GM12878 (cell line): ENCODE measurements around the gene NCKAP5. TPM values are rescaled to one million over a fixed set of nuclear protein-coding genes. Genes with fewer than 3 reads are reported as not detected.

Source experiments
- ASH2L ChIP-seq: fragments of 300-600, 200-600 bp; sonication (generic); IDR thresholded peaks from 2 replicates; pipeline ENCODE4 v1.6.1; 2017; ENCODE audit warnings: low read depth, mild to moderate bottlenecking, borderline replicate concordance
- BACH1 ChIP-seq: fragments of 450-650 bp; IDR thresholded peaks from 2 replicates; pipeline ENCODE4 v1.6.1; 2017; ENCODE audit warnings: mild to moderate bottlenecking, borderline replicate concordance
- FOXK2 ChIP-seq: fragments of 450-650 bp; IDR thresholded peaks from 2 replicates; pipeline ENCODE4 v1.6.1; 2017; ENCODE audit warnings: mild to moderate bottlenecking, moderate library complexity
- KDM1A ChIP-seq: fragments of 200-600 bp; sonication (generic); IDR thresholded peaks from 2 replicates; pipeline ENCODE4 v1.6.1; 2016; ENCODE audit warnings: borderline replicate concordance
- MEF2B ChIP-seq: fragments of 450-650 bp; IDR thresholded peaks from 2 replicates; pipeline ENCODE4 v1.6.1; 2018; ENCODE audit warnings: mild to moderate bottlenecking, moderate library complexity; ENCODE audit not compliant: partially characterized antibody, poor library complexity, severe bottlenecking
- MTA3 ChIP-seq: IDR thresholded peaks from 2 replicates; pipeline ENCODE4 v1.6.1; 2012; ENCODE audit warnings: low read length, inconsistent platforms, borderline replicate concordance
- PML ChIP-seq: IDR thresholded peaks from 2 replicates; pipeline ENCODE4 v1.6.1; 2012; ENCODE audit warnings: low read length, inconsistent platforms
- ZBED1 ChIP-seq: IDR thresholded peaks from 2 replicates; pipeline ENCODE4 v1.6.1; 2016; ENCODE audit warnings: borderline replicate concordance
- ZNF622 ChIP-seq: fragments of 450-650 bp; IDR thresholded peaks from 2 replicates; pipeline ENCODE4 v1.6.1; 2017; ENCODE audit warnings: mild to moderate bottlenecking, inconsistent platforms
- polyA plus RNA-seq, 11 experiments: library from polyadenylated mRNA; depleted of rRNA in 4 of 11; unstranded in 6 of 11; stranded (reverse) in 5 of 11; fragments of >200 nt; fragmentation: Nextera tagmentation in 4 of 11; fragmentation: Illumina TruSeq in 1 of 11; extraction: Ambion mirVana in 4 of 11; extraction: Trizol in 1 of 11; gene quantifications; 1 replicate in 1 of 11; 2 replicates in 10 of 11; pipeline versions ENCODE4 v1.2.1 to v1.2.3, GENCODE V29; 2011 to 2016; ENCODE audit warnings: inconsistent platforms in 2 of 11, missing spikeins in 2 of 11, low read depth in 1 of 11
- total RNA-seq, 4 experiments: library from RNA; depleted of rRNA in 3 of 4; stranded (reverse); fragments of >200 nt in 3 of 4; fragmentation: Illumina TruSeq in 1 of 4; extraction: Trizol in 1 of 4; gene quantifications; 2 replicates each; pipeline versions ENCODE4 v1.2.1 to v1.2.3, GENCODE V29; 2013 to 2021
- TF ChIP-seq, protein P1 (sequence below): fragments of 450-650 bp; IDR thresholded peaks from 2 replicates; pipeline ENCODE4 v1.6.1; 2017; ENCODE audit warnings: borderline replicate concordance
- TF ChIP-seq, protein P2 (sequence below): fragments of 450-650 bp; conservative IDR thresholded peaks from 2 replicates; pipeline ENCODE4 v1.6.1; 2017; ENCODE audit warnings: mild to moderate bottlenecking, moderate library complexity
- TF ChIP-seq, protein P3 (sequence below): fragments of 450-650 bp; IDR thresholded peaks from 2 replicates; pipeline ENCODE4 v1.6.1; 2017; ENCODE audit warnings: low read depth, mild to moderate bottlenecking, moderate library complexity

Gene NCKAP5
- total and polyA plus RNA-seq, 10 of the 15 experiments (the other 5 are each of a cell fraction or from before 2014, with no cell fraction given) = 0.06 to 0.44 (median 0.16) TPM

DNA sequence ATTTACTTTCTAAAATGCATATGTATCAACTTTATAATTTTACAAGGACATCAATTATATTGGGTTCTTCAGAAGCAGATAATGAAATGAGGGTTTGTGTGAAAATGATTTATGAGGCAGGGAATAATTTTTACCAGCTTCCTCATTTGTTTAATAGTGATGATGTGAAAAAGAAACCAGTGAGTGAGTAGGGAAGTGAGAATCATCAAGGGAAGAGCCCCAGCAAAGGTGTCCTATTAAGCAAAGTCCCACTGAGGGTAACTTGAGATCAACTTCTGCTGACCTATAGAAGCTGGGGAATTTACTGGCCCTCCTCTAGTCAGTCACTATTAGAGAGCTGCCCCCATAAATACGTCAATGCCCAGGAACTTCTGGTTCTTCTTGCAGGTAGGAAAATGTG lies 631.5 kb downstream of the NCKAP5 start (continued):
- TF ChIP-seq, protein P1, sequence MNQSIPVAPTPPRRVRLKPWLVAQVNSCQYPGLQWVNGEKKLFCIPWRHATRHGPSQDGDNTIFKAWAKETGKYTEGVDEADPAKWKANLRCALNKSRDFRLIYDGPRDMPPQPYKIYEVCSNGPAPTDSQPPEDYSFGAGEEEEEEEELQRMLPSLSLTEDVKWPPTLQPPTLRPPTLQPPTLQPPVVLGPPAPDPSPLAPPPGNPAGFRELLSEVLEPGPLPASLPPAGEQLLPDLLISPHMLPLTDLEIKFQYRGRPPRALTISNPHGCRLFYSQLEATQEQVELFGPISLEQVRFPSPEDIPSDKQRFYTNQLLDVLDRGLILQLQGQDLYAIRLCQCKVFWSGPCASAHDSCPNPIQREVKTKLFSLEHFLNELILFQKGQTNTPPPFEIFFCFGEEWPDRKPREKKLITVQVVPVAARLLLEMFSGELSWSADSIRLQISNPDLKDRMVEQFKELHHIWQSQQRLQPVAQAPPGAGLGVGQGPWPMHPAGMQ = no peak
- peak; percentile 74; the same call in 1 of the 2 replicates for TF ChIP-seq BACH1
- TF ChIP-seq, protein P2, sequence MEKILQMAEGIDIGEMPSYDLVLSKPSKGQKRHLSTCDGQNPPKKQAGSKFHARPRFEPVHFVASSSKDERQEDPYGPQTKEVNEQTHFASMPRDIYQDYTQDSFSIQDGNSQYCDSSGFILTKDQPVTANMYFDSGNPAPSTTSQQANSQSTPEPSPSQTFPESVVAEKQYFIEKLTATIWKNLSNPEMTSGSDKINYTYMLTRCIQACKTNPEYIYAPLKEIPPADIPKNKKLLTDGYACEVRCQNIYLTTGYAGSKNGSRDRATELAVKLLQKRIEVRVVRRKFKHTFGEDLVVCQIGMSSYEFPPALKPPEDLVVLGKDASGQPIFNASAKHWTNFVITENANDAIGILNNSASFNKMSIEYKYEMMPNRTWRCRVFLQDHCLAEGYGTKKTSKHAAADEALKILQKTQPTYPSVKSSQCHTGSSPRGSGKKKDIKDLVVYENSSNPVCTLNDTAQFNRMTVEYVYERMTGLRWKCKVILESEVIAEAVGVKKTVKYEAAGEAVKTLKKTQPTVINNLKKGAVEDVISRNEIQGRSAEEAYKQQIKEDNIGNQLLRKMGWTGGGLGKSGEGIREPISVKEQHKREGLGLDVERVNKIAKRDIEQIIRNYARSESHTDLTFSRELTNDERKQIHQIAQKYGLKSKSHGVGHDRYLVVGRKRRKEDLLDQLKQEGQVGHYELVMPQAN = no peak
- no peak for TF ChIP-seq ZNF622
- TF ChIP-seq ZBED1 = no peak
- TF ChIP-seq ASH2L = no peak
- TF ChIP-seq MTA3 = no peak
- peak; percentile 58 for TF ChIP-seq MEF2B
- TF ChIP-seq KDM1A = no peak
- TF ChIP-seq, protein P3, sequence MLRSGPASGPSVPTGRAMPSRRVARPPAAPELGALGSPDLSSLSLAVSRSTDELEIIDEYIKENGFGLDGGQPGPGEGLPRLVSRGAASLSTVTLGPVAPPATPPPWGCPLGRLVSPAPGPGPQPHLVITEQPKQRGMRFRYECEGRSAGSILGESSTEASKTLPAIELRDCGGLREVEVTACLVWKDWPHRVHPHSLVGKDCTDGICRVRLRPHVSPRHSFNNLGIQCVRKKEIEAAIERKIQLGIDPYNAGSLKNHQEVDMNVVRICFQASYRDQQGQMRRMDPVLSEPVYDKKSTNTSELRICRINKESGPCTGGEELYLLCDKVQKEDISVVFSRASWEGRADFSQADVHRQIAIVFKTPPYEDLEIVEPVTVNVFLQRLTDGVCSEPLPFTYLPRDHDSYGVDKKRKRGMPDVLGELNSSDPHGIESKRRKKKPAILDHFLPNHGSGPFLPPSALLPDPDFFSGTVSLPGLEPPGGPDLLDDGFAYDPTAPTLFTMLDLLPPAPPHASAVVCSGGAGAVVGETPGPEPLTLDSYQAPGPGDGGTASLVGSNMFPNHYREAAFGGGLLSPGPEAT = peak; percentile 80
- TF ChIP-seq PML = no peak
- no peak for TF ChIP-seq FOXK2
